SJSA1 (cell line): ENCODE results near the gene ADAM15. TPM values are rescaled to one million over a fixed set of nuclear protein-coding genes. Genes with fewer than 3 reads are reported as not detected.
A peak's percentile ranks its signal among the peaks of the same experiment; 100 is the strongest.

Experiments used
- DNase-seq, 2 experiments: peaks; one replicate each; pipeline ENCODE4 v3.0.0-alpha.2; 2015 to 2020; ENCODE audit warnings: low spot score in 2 of 2, low read depth in 1 of 2
- H3K27ac ChIP-seq: fragments of 250-450 bp; sonication (Bioruptor Pico); 2 replicates; pipeline ENCODE4 v1.5.1; 2020; ENCODE audit warnings: mild to moderate bottlenecking, moderate library complexity
- H3K27me3 ChIP-seq: fragments of 250-450 bp; sonication (Bioruptor Pico); replicated peaks from 2 replicates; pipeline ENCODE4 v1.5.1; 2020; ENCODE audit warnings: mild to moderate bottlenecking, moderate library complexity
- H3K36me3 ChIP-seq: fragments of 250-450 bp; sonication (Bioruptor Pico); 2 replicates; pipeline ENCODE4 v1.5.1; 2020; ENCODE audit warnings: mild to moderate bottlenecking
- H3K4me1 ChIP-seq: fragments of 250-450 bp; sonication (Bioruptor Pico); replicated peaks from 2 replicates; pipeline ENCODE4 v1.6.1; 2021; ENCODE audit warnings: mild to moderate bottlenecking
- H3K4me3 ChIP-seq: fragments of 250-450 bp; sonication (Bioruptor Pico); 2 replicates; pipeline ENCODE4 v1.5.1; 2020; ENCODE audit warnings: mild to moderate bottlenecking
- H3K9me3 ChIP-seq: fragments of 250-450 bp; sonication (Bioruptor Pico); replicated peaks from 2 replicates; pipeline ENCODE4 v1.5.1; 2020; ENCODE audit warnings: mild to moderate bottlenecking
- total RNA-seq: library from RNA; depleted of rRNA; stranded (reverse); fragments of >200 nt; shearing (Covaris generic); gene quantifications from 2 replicates; pipeline ENCODE4 v1.2.3, GENCODE V29; 2014

The ADAM15 gene
- total RNA-seq, 1 experiment from 2014 or later, result 32.0 TPM

DNA sequence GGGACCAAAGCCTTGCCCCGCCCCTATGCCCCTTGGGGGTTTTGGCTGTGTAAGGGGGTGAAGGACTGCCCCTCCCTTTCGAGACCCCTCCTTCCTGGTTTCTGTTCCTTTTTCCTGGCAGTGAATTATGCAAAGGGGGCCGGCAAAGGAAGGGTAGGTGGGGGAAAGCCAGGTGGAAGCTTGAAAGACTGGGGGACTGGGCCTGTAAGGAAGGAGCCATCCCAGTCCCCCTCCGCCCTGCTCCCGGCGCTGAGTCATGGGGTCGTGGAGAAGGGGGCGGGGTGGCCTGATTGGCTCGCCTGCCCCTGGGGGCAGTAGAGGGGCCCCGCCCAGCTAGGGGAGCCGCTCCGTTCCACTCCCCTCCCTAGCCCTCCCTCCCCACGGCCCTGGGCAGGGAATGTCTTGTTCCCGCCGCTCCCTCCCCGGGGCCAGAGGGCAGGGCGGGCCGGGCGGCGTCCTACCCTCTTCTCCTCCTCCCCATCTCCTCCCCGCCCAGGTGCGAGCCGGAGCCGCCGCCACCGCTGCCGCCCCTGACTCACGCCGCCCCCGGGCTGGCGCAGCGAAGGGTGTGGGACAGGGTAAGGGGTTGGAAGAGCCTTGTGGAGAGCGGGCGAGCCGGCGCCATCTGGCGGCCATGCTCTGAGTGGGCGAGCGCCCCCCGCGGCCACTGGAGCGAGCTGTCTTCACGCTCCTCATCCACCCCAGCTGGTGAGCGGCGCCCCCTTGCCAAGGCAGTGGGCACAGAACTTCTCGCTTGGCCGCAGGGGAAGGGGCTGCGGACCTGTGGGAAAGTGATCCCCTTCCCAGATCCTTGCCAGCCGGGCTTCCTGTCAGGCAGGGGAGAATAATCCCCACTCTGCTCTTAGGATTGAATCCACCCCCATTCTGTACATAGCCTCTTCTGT, 33.8 kb upstream of the ADAM15 start:
- H3K27me3 ChIP-seq, result no peaks in the 10 kb centered on the region
- peak; percentile 92 to 94 for DNase-seq
- peak overlapping the region; percentile 42 for H3K4me3 ChIP-seq
- H3K27ac ChIP-seq, result peak overlapping the region; percentile 59
- H3K4me1 ChIP-seq, result peaks cover 20% of the 10 kb centered on the region
- peaks cover 13% of the 10 kb centered on the region for H3K36me3 ChIP-seq
- no peaks in the 10 kb centered on the region for H3K9me3 ChIP-seq

DNA sequence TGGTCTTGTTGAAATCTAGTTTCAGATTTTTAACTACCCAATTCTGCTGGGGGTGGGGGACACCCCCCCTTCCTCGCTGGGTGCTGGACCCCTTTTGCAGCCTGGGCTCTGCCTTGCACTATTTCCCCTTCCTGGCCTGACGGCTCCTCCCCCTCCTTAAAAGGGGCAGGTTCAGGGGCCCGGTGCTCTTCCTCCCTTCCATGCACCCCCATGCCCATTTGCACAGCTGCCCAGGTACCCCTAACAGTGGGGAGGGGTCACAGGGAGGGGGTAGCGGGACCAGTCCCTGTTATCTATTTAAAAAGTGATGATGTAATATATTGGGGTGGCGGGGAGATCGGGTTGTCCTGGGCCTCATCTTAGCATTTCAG, 33.2 kb upstream of the ADAM15 start:
- DNase-seq, result no peak
- Histone ChIP-seq H3K4me1 (peaks cover 20% of the 10 kb centered on the region), H3K36me3 (peaks cover 13% of the 10 kb centered on the region), H3K4me3 (peak overlapping the region; percentile 42), H3K27ac (no peak overlapping the region), H3K27me3 (no peaks in the 10 kb centered on the region), H3K9me3 (no peaks in the 10 kb centered on the region)

DNA sequence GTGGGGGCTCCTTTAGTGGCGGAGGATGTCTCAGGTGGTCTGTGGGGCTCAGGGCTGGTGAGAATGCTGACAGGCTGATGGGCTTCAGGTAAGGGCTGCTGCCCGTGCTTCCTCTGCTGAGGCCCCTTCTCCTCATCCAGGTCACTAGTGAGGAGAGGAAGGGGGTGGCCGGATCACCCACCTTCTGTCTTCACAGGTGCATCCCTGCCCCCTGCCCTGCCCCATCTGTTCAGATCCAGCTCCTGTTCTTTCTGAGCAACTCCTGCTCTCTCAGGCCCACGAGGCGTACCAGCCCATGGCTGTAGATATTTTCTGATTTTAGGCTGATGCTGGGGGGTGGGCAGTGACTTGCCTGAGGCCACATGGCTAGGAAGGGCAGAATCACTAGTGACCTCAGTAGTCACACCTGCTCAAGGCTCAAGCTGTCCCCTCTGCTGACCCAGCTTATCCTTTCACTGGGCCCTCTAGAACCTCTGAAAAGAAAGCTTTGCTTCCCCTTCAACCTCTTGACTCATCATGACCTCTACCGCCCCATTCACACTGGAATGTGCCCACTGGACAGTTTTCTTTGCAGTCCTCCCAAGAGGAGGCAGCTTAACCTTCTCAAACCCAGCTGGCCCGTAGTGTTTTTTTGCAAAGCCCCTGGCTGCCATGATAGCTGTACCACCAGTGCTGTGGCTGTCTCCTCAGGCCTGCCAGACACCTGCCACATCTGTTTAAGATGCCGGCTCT, 32.3 kb upstream of the ADAM15 start:
- Histone ChIP-seq H3K27me3 (no peaks in the 10 kb centered on the region), H3K27ac (no peak overlapping the region), H3K4me1 (peaks cover 20% of the 10 kb centered on the region), H3K36me3 (peaks cover 13% of the 10 kb centered on the region), H3K4me3 (no peak overlapping the region), H3K9me3 (no peaks in the 10 kb centered on the region)
- DNase-seq, result no peak

DNA sequence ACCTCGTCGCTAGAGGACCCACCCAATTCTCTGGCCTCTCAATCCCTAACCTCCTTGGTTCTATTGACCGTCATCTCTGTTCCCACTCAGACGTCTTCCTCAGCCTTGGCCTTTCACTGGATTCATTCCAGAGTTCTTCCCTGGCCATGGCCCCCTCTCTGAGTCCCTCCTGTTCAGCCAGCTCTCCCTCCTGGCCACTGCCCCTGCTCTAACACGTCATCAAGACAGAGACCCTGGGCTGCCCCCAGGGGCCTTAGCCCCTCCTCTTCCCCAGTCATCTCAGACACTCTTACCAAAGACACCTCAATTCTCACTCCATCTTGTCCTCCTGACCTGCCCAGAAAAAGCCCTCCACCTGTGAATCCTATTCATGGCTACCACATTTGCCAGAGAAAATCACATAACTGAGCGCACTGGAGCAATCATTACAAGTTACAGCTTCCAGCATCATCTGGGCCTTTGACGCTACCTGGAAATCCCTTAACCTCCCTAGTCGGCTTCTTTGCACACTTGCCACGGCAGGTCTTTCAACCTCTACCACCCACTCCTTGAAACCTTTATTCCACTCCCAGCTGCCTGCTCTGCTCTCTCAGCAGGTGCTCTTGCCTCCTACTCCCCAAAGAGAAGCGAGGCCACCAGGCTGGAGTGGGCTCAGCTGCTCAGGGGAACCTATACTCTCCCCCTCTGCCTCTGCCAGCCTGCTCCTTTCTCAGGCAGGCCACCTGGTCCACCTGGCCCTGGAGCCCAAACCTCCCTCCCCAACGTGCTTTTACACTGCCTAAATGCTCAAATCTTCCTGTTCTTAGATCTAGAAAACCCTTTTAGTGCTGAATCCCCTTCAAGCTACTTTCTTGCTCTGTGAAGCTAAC, 31.5 kb upstream of the ADAM15 start:
- H3K27ac ChIP-seq, result no peak overlapping the region
- no peaks in the 10 kb centered on the region for H3K9me3 ChIP-seq
- peaks cover 20% of the 10 kb centered on the region for H3K4me1 ChIP-seq
- no peaks in the 10 kb centered on the region for H3K27me3 ChIP-seq
- no peak overlapping the region for H3K4me3 ChIP-seq
- no peak for DNase-seq
- peaks cover 13% of the 10 kb centered on the region for H3K36me3 ChIP-seq

GRCh38 chr1:155022136-155022926, 28.8 kb upstream of the ADAM15 start:
- DNase-seq, result no peak
- no peak overlapping the region for H3K27ac ChIP-seq
- no peaks in the 10 kb centered on the region for H3K9me3 ChIP-seq
- peaks cover 19% of the 10 kb centered on the region for H3K4me1 ChIP-seq
- H3K27me3 ChIP-seq, result no peaks in the 10 kb centered on the region
- no peaks in the 10 kb centered on the region for H3K36me3 ChIP-seq
- no peak overlapping the region for H3K4me3 ChIP-seq

- Histone ChIP-seq H3K36me3 (no peaks in the 10 kb centered on the region), H3K4me1 (peaks cover 14% of the 10 kb centered on the region), H3K4me3 (no peak overlapping the region), H3K27ac (no peak overlapping the region), H3K9me3 (no peaks in the 10 kb centered on the region), H3K27me3 (no peaks in the 10 kb centered on the region)
- DNase-seq, result no peak
Measured at GRCh38 chr1:155022927-155023236, 28.2 kb upstream of the ADAM15 start.

- DNase-seq, result no peak
- Histone ChIP-seq H3K4me3 (no peak overlapping the region), H3K36me3 (no peaks in the 10 kb centered on the region), H3K27me3 (no peaks in the 10 kb centered on the region), H3K27ac (no peak overlapping the region), H3K4me1 (peaks cover 11% of the 10 kb centered on the region), H3K9me3 (no peaks in the 10 kb centered on the region)
Measured at GRCh38 chr1:155023627-155024026, 27.5 kb upstream of the ADAM15 start.

DNA sequence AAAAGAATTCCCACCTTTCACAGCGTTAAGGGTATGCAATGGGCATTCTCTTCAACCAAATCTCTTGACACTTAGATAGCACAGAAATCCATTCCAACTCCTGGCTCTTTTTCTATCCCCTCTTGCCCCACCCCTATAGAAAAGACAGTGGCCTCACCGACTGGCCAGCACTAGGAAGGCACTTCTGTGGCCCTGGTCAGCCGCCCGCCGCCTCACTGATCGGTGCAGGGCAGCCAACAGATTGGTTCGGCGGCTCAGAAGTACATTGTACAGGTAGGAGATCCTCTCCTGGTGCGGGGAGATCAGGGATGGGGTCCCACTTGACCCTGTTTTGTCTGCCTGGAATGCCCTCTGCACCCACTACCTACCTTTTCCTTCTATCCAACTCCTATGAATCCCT, 26.8 kb upstream of the ADAM15 start:
- Histone ChIP-seq H3K4me3 (no peak overlapping the region), H3K9me3 (no peaks in the 10 kb centered on the region), H3K27me3 (no peaks in the 10 kb centered on the region), H3K36me3 (no peaks in the 10 kb centered on the region), H3K27ac (no peak overlapping the region), H3K4me1 (peaks cover 6% of the 10 kb centered on the region)
- DNase-seq, result no peak

- Histone ChIP-seq H3K4me3 (no peak overlapping the region), H3K9me3 (no peaks in the 10 kb centered on the region), H3K27ac (no peak overlapping the region), H3K27me3 (no peaks in the 10 kb centered on the region), H3K36me3 (no peaks in the 10 kb centered on the region), H3K4me1 (peaks cover 6% of the 10 kb centered on the region)
- no peak for DNase-seq
Measured at GRCh38 chr1:155026154-155026553, 25.0 kb upstream of the ADAM15 start.

GRCh38 chr1:155026588-155026987, 24.5 kb upstream of the ADAM15 start:
- Histone ChIP-seq H3K36me3 (no peaks in the 10 kb centered on the region), H3K27me3 (no peaks in the 10 kb centered on the region), H3K9me3 (no peaks in the 10 kb centered on the region), H3K27ac (no peak overlapping the region), H3K4me3 (no peak overlapping the region), H3K4me1 (peaks cover 6% of the 10 kb centered on the region)
- DNase-seq, result peak in 1 of 2 experiments; percentile 18

GRCh38 chr1:155029513-155030242, 21.4 kb upstream of the ADAM15 start:
- H3K27me3 ChIP-seq, result no peaks in the 10 kb centered on the region; the same call in 1 of the 2 replicates
- H3K4me1 ChIP-seq, result peaks cover 6% of the 10 kb centered on the region
- no peak for DNase-seq
- H3K36me3 ChIP-seq, result no peaks in the 10 kb centered on the region
- no peak overlapping the region for H3K4me3 ChIP-seq
- H3K9me3 ChIP-seq, result no peaks in the 10 kb centered on the region
- no peak overlapping the region for H3K27ac ChIP-seq

DNA sequence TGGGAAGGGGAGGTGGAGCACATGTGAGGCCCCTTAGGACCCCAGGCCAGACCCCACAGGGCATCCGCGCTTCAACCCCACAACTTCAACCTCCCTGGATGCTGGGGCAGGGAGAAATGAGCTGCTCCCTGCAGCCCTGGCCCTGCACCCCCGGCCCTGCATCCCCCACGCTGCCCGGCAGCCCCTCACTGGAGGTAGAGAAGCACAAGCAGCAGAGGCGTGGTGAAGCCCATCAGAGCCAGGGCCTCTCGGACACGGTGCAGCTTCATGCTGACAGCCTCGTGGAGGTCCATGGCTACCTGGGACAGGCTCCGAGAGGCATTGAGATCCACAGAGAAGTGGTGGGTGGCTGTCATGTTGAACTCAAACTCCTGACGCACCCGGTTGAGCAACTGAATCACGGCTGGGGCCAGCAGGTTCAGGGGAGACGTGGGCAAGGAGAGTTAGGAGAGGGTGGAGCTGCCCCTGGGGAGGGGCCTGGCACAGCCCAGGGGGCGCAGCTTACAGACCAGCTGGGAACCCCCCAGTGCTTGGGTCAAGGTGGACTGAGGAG, 20.8 kb upstream of the ADAM15 start:
- H3K36me3 ChIP-seq, result no peaks in the 10 kb centered on the region
- H3K27ac ChIP-seq, result no peak overlapping the region
- H3K27me3 ChIP-seq, result no peaks in the 10 kb centered on the region; the same call in 1 of the 2 replicates
- peaks cover 6% of the 10 kb centered on the region for H3K4me1 ChIP-seq
- H3K9me3 ChIP-seq, result no peaks in the 10 kb centered on the region
- H3K4me3 ChIP-seq, result no peak overlapping the region
- no peak for DNase-seq
